ENCODE results near the gene CYP4F2.
"Not testable (repeated sequence)": the region's sequence is repeated elsewhere in the genome, so short reads cannot be mapped to it uniquely, and the experiment has no call there.

The CYP4F2 gene

DNA sequence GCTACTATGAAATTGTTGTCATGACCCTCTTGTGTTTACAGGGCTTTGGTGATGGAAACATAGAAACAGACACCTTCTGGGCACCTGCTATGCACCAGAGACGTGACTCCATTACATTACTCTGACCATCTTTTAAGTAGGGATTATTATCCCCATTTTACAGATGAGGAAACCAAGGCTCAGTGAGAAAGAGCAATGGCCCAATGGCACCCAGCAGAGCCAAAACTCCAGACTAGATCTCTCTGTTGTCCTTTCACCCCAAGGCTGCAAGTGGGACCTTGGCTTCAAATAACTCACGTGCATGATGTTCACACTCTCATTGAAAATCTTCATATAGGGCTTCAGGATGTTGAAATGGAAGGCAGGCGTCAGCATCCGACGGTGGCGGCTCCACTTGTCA, 5.9 kb downstream of the CYP4F2 start:
- no peak overlapping the region for H3K9ac ChIP-seq (ENCODE audit: low read depth, low read length, poor library complexity)
- no peak overlapping the region for H4K8ac ChIP-seq (ENCODE audit: low read depth, low read length)
- no peak overlapping the region for H2BK12ac ChIP-seq (ENCODE audit: low read length)
- no peak overlapping the region for H3K27ac ChIP-seq (replicated peaks; ENCODE audit: low read length)
- no peaks in the 10 kb centered on the region for H3K4me1 ChIP-seq (ENCODE audit: control insufficient read depth in 2 of 2, insufficient read depth in 1 of 2, low read depth in 1 of 2, low read length in 2 of 2)
- no peak overlapping the region for H3K18ac ChIP-seq (ENCODE audit: low read length)
- H3K4ac ChIP-seq (ENCODE audit: low read length), result no peak overlapping the region
- WGBS, 2 donors (ENCODE audit: extremely low coverage in 2 of 2, insufficient read length in 2 of 2, insufficient replicate concordance in 1 of 2), result no CpG with 5 or more reads among the region's 6 CpGs
- no peak for DNase-seq (ENCODE audit: low spot score)
- H3K9me3 ChIP-seq (replicated peaks in 1 of 2; ENCODE audit: control insufficient read depth in 2 of 2, insufficient read depth in 1 of 2, low read depth in 1 of 2, low read length in 2 of 2), result peaks cover 0 to 25% of the 10 kb centered on the region in 2 donors
- no peaks in the 10 kb centered on the region for H3K36me3 ChIP-seq (replicated peaks in 1 of 2; ENCODE audit: control insufficient read depth in 2 of 2, insufficient read depth in 2 of 2, low read length in 2 of 2)
- H3K79me1 ChIP-seq (ENCODE audit: low read depth, low read length), result no peaks in the 10 kb centered on the region
- H2AK5ac ChIP-seq (ENCODE audit: low read depth, low read length), result no peak overlapping the region
- H2BK15ac ChIP-seq (ENCODE audit: low read length), result no peak overlapping the region
- H3K4me3 ChIP-seq (ENCODE audit: low read length in 2 of 2), result no peak overlapping the region
- H3K27me3 ChIP-seq (ENCODE audit: control insufficient read depth in 3 of 3, insufficient read depth in 3 of 3, low read depth in 1 of 3, low read length in 3 of 3), result no peaks in the 10 kb centered on the region
- no peak overlapping the region for H3K23ac ChIP-seq (ENCODE audit: low read depth, low read length, poor library complexity)
- no peak overlapping the region for H4K91ac ChIP-seq (ENCODE audit: low read depth, low read length, poor library complexity)
- H2AFZ ChIP-seq (ENCODE audit: low read length), result no peak overlapping the region
- H3K14ac ChIP-seq (ENCODE audit: low read length), result no peak overlapping the region
- H3K4me2 ChIP-seq (ENCODE audit: insufficient read depth, low read length, poor library complexity, severe bottlenecking), result no peak overlapping the region
- H2BK120ac ChIP-seq (ENCODE audit: low read depth, low read length), result no peak overlapping the region
- H2BK5ac ChIP-seq (ENCODE audit: low read length), result no peak overlapping the region

DNA sequence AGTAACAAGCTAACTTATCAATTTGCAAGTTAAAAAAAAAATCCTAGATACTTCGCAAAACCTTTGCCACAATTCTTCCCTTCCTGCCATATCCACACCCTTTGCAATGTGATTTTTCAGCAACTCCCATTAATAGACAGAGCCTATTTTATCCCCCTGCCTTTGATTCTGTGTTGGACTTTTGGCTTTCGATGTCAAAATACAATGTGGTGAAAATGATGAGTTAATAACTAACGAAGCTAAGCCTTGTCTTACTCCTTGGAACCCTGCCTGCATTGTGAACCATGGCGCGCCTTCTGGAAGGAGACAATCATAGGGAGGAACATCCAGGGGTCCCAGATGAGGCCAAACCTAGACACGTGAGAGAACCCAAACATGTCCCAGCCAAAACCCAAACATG, 6.4 kb downstream of the CYP4F2 start:
- Histone ChIP-seq H3K27ac (replicated peaks; ENCODE audit: low read length) (no peak overlapping the region), H2AFZ (ENCODE audit: low read length) (no peak overlapping the region), H3K79me1 (ENCODE audit: low read depth, low read length) (no peaks in the 10 kb centered on the region), H2BK12ac (ENCODE audit: low read length) (no peak overlapping the region), H3K4ac (ENCODE audit: low read length) (no peak overlapping the region), H4K91ac (ENCODE audit: low read depth, low read length, poor library complexity) (no peak overlapping the region), H3K18ac (ENCODE audit: low read length) (no peak overlapping the region), H3K23ac (ENCODE audit: low read depth, low read length, poor library complexity) (no peak overlapping the region), H2BK120ac (ENCODE audit: low read depth, low read length) (no peak overlapping the region), H4K8ac (ENCODE audit: low read depth, low read length) (no peak overlapping the region), H3K27me3 (ENCODE audit: control insufficient read depth in 3 of 3, insufficient read depth in 3 of 3, low read depth in 1 of 3, low read length in 3 of 3) (no peaks in the 10 kb centered on the region), H2BK5ac (ENCODE audit: low read length) (no peak overlapping the region), H2BK15ac (ENCODE audit: low read length) (no peak overlapping the region), H3K4me2 (ENCODE audit: insufficient read depth, low read length, poor library complexity, severe bottlenecking) (no peak overlapping the region), H3K4me1 (ENCODE audit: control insufficient read depth in 2 of 2, insufficient read depth in 1 of 2, low read depth in 1 of 2, low read length in 2 of 2) (no peaks in the 10 kb centered on the region), H3K14ac (ENCODE audit: low read length) (no peak overlapping the region), H3K9me3 (replicated peaks in 1 of 2; ENCODE audit: control insufficient read depth in 2 of 2, insufficient read depth in 1 of 2, low read depth in 1 of 2, low read length in 2 of 2) (peaks cover 0 to 25% of the 10 kb centered on the region in 2 donors), H3K9ac (ENCODE audit: low read depth, low read length, poor library complexity) (no peak overlapping the region), H2AK5ac (ENCODE audit: low read depth, low read length) (no peak overlapping the region), H3K4me3 (ENCODE audit: low read length in 2 of 2) (no peak overlapping the region), H3K36me3 (replicated peaks in 1 of 2; ENCODE audit: control insufficient read depth in 2 of 2, insufficient read depth in 2 of 2, low read length in 2 of 2) (no peaks in the 10 kb centered on the region)
- no CpG with 5 or more reads among the region's 6 CpGs for WGBS, 2 donors (ENCODE audit: extremely low coverage in 2 of 2, insufficient read length in 2 of 2, insufficient replicate concordance in 1 of 2)
- DNase-seq (ENCODE audit: low spot score), result no peak

DNA sequence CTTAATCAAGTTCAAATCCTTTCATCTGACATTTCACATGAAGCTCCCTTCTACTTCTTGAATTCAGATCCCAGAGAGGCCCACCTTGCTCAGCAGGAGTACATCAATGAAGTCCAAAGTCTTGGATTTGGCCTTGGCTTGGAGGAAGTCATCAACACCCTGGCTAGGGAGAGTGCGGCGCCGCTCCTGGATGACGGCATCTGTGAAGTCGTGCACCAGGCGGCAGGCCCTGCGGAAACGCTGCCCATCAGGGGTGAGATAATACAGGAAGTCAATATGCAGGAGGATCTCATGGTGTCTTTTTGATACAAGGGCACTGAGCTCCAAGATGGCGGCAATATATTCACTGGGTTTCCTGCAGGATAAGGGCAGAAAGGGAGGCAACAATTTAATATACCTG, 8.5 kb downstream of the CYP4F2 start:
- not testable (repeated sequence) for H3K23ac ChIP-seq (ENCODE audit: low read depth, low read length, poor library complexity); H3K14ac ChIP-seq (ENCODE audit: low read length)
- WGBS, 2 donors (ENCODE audit: extremely low coverage in 2 of 2, insufficient read length in 2 of 2, insufficient replicate concordance in 1 of 2), result no CpG with 5 or more reads among the region's 9 CpGs

GRCh38 chr19:15885919-15886318, 12.0 kb downstream of the CYP4F2 start:
- no CpG with 5 or more reads among the region's 7 CpGs for WGBS, 2 donors (ENCODE audit: extremely low coverage in 2 of 2, insufficient read length in 2 of 2, insufficient replicate concordance in 1 of 2)
- peaks cover 0 to 3% of the 10 kb centered on the region in 2 donors for H3K9me3 ChIP-seq (replicated peaks in 1 of 2; ENCODE audit: control insufficient read depth in 2 of 2, insufficient read depth in 1 of 2, low read depth in 1 of 2, low read length in 2 of 2)

More for the DNA sequence above, 8.5 kb downstream of the CYP4F2 start:
- H3K27ac ChIP-seq (replicated peaks; ENCODE audit: low read length); H3K79me1 ChIP-seq (ENCODE audit: low read depth, low read length); H3K4me1 ChIP-seq (ENCODE audit: control insufficient read depth in 2 of 2, insufficient read depth in 1 of 2, low read depth in 1 of 2, low read length in 2 of 2); H4K8ac ChIP-seq (ENCODE audit: low read depth, low read length); H3K18ac ChIP-seq (ENCODE audit: low read length); H2BK120ac ChIP-seq (ENCODE audit: low read depth, low read length); H3K27me3 ChIP-seq (ENCODE audit: control insufficient read depth in 3 of 3, insufficient read depth in 3 of 3, low read depth in 1 of 3, low read length in 3 of 3); DNase-seq (ENCODE audit: low spot score); H3K4me2 ChIP-seq (ENCODE audit: insufficient read depth, low read length, poor library complexity, severe bottlenecking); H2AK5ac ChIP-seq (ENCODE audit: low read depth, low read length); H2BK5ac ChIP-seq (ENCODE audit: low read length); H2BK12ac ChIP-seq (ENCODE audit: low read length); H3K36me3 ChIP-seq (replicated peaks in 1 of 2; ENCODE audit: control insufficient read depth in 2 of 2, insufficient read depth in 2 of 2, low read length in 2 of 2); H2AFZ ChIP-seq (ENCODE audit: low read length); H3K4me3 ChIP-seq (ENCODE audit: low read length in 2 of 2); H3K4ac ChIP-seq (ENCODE audit: low read length); H2BK15ac ChIP-seq (ENCODE audit: low read length); H4K91ac ChIP-seq (ENCODE audit: low read depth, low read length, poor library complexity); H3K9ac ChIP-seq (ENCODE audit: low read depth, low read length, poor library complexity): not testable (repeated sequence)
- peaks cover 0 to 17% of the 10 kb centered on the region in 2 donors for H3K9me3 ChIP-seq (replicated peaks in 1 of 2; ENCODE audit: control insufficient read depth in 2 of 2, insufficient read depth in 1 of 2, low read depth in 1 of 2, low read length in 2 of 2)

More at GRCh38 chr19:15885919-15886318, 12.0 kb downstream of the CYP4F2 start:
- no peak overlapping the region for H2AFZ ChIP-seq (ENCODE audit: low read length)
- H3K14ac ChIP-seq (ENCODE audit: low read length), result no peak overlapping the region
- H2BK5ac ChIP-seq (ENCODE audit: low read length), result no peak overlapping the region
- H4K91ac ChIP-seq (ENCODE audit: low read depth, low read length, poor library complexity), result no peak overlapping the region
- no peak for DNase-seq (ENCODE audit: low spot score)
- H2BK15ac ChIP-seq (ENCODE audit: low read length), result no peak overlapping the region
- H3K18ac ChIP-seq (ENCODE audit: low read length), result no peak overlapping the region
- no peak overlapping the region for H3K9ac ChIP-seq (ENCODE audit: low read depth, low read length, poor library complexity)
- H3K79me1 ChIP-seq (ENCODE audit: low read depth, low read length), result no peaks in the 10 kb centered on the region
- no peaks in the 10 kb centered on the region for H3K4me1 ChIP-seq (ENCODE audit: control insufficient read depth in 2 of 2, insufficient read depth in 1 of 2, low read depth in 1 of 2, low read length in 2 of 2)
- no peaks in the 10 kb centered on the region for H3K27me3 ChIP-seq (ENCODE audit: control insufficient read depth in 3 of 3, insufficient read depth in 3 of 3, low read depth in 1 of 3, low read length in 3 of 3)
- no peak overlapping the region for H4K8ac ChIP-seq (ENCODE audit: low read depth, low read length)
- H2AK5ac ChIP-seq (ENCODE audit: low read depth, low read length), result no peak overlapping the region
- H3K36me3 ChIP-seq (replicated peaks in 1 of 2; ENCODE audit: control insufficient read depth in 2 of 2, insufficient read depth in 2 of 2, low read length in 2 of 2), result no peaks in the 10 kb centered on the region
- no peak overlapping the region for H3K4me3 ChIP-seq (ENCODE audit: low read length in 2 of 2)
- H3K4me2 ChIP-seq (ENCODE audit: insufficient read depth, low read length, poor library complexity, severe bottlenecking), result no peak overlapping the region
- H2BK120ac ChIP-seq (ENCODE audit: low read depth, low read length), result no peak overlapping the region
- H3K23ac ChIP-seq (ENCODE audit: low read depth, low read length, poor library complexity), result no peak overlapping the region
- H2BK12ac ChIP-seq (ENCODE audit: low read length), result no peak overlapping the region
- H3K4ac ChIP-seq (ENCODE audit: low read length), result no peak overlapping the region
- H3K27ac ChIP-seq (replicated peaks; ENCODE audit: low read length), result no peak overlapping the region

Measured in neuronal stem cell (in vitro differentiated cells).